NCI-H1092 treated with DMSO at 0.1 percent for 48 hours (cell line): ENCODE results near the gene NALCN.
"Not testable (repeated sequence)": the region's sequence is repeated elsewhere in the genome, so short reads cannot be mapped to it uniquely, and the experiment has no call there.

Experiments
- DNase-seq: peaks from one replicate; lab custom pipeline; 2025; lab: John Stamatoyannopoulos, UW

NALCN gene

GRCh38 chr13:101341464-101341863 is 74.8 kb downstream of the NALCN start:
- no peak for DNase-seq

- no peak for DNase-seq
These were observed 77.1 kb downstream of the NALCN start for GRCh38 chr13:101339202-101339601.

- DNase-seq = no peak
These were observed 83.7 kb downstream of the NALCN start for GRCh38 chr13:101332583-101332982.

GRCh38 chr13:101331731-101332130 is 84.6 kb downstream of the NALCN start:
- DNase-seq = no peak

GRCh38 chr13:101327871-101328270 is 88.4 kb downstream of the NALCN start:
- no peak for DNase-seq

- no peak for DNase-seq
These were observed 89.6 kb downstream of the NALCN start for GRCh38 chr13:101326710-101327109.

- DNase-seq = peak; percentile 91
These were observed 90.9 kb downstream of the NALCN start for GRCh38 chr13:101325423-101325822.

- no peak for DNase-seq
These were observed 92.7 kb downstream of the NALCN start for GRCh38 chr13:101323601-101324000.

- DNase-seq = no peak
These were observed 98.3 kb downstream of the NALCN start for GRCh38 chr13:101317986-101318523.

GRCh38 chr13:101313479-101313878 is 102.8 kb downstream of the NALCN start:
- not testable (repeated sequence) for DNase-seq

GRCh38 chr13:101309014-101309619 is 107.2 kb downstream of the NALCN start:
- DNase-seq = no peak

- DNase-seq = no peak
These were observed 107.9 kb downstream of the NALCN start for GRCh38 chr13:101308247-101309013.

GRCh38 chr13:101307181-101307701 is 109.1 kb downstream of the NALCN start:
- DNase-seq = no peak

GRCh38 chr13:101306773-101307172 is 109.5 kb downstream of the NALCN start:
- DNase-seq = no peak

GRCh38 chr13:101305981-101306411 is 110.3 kb downstream of the NALCN start:
- no peak for DNase-seq

- DNase-seq = peak; percentile 92
These were observed 112.8 kb downstream of the NALCN start for GRCh38 chr13:101303521-101303920.

GRCh38 chr13:101301053-101301452 is 115.3 kb downstream of the NALCN start:
- DNase-seq = no peak

- DNase-seq = no peak
These were observed 115.8 kb downstream of the NALCN start for GRCh38 chr13:101300531-101300930.

- no peak for DNase-seq
These were observed 117.8 kb downstream of the NALCN start for GRCh38 chr13:101298517-101298916.

- no peak for DNase-seq
These were observed 118.5 kb downstream of the NALCN start for GRCh38 chr13:101297794-101298193.

GRCh38 chr13:101292711-101293110 is 123.6 kb downstream of the NALCN start:
- DNase-seq = no peak

GRCh38 chr13:101291646-101292515 is 124.4 kb downstream of the NALCN start:
- no peak for DNase-seq
